Progenitor cell of endocrine pancreas (in vitro differentiated cells): Measurements from ENCODE around the gene ANKRD6. TPM values are rescaled to one million over a fixed set of nuclear protein-coding genes. Genes with fewer than 3 reads are reported as not detected.

Source experiments
- DNase-seq: peaks from one replicate; pipeline ENCODE4 v3.0.0; 2021; ENCODE audit warnings: low spot score; ENCODE audit not compliant: unreplicated experiment
- H3K27ac Mint-ChIP-seq: 2 replicates; pipeline ENCODE4 v1.8.0; 2021; ENCODE audit warnings: mild to moderate bottlenecking, moderate library complexity, mixed read lengths
- H3K27me3 Mint-ChIP-seq: 2 replicates; pipeline ENCODE4 v1.8.0; 2021; ENCODE audit warnings: mixed read lengths
- H3K36me3 Mint-ChIP-seq: 2 replicates; pipeline ENCODE4 v1.8.0; 2022; ENCODE audit warnings: mixed read lengths; ENCODE audit not compliant: insufficient read depth
- H3K4me1 Mint-ChIP-seq: 2 replicates; pipeline ENCODE4 v1.8.0; 2021; ENCODE audit warnings: low read depth, mixed read lengths
- H3K4me3 Mint-ChIP-seq: 2 replicates; pipeline ENCODE4 v1.8.0; 2021; ENCODE audit warnings: low read depth, mild to moderate bottlenecking, moderate library complexity, mixed read lengths
- H3K9me3 Mint-ChIP-seq: 2 replicates; pipeline ENCODE4 v1.8.0; 2021; ENCODE audit warnings: low read depth, mixed read lengths
- total RNA-seq: library from RNA; stranded (reverse); gene quantifications from 2 replicates; pipeline ENCODE4 v1.2.1, GENCODE V29; 2021
- TF ChIP-seq, protein P1 (sequence below): fragments of 200-600 bp; sonication (generic); IDR thresholded peaks from one replicate; pipeline ENCODE4 v1.5.0; 2021; ENCODE audit warnings: antibody characterized with exemption, mild to moderate bottlenecking; ENCODE audit not compliant: unreplicated experiment

The ANKRD6 gene
- total RNA-seq, 1 donor from 2014 or later, result 32.4 TPM

DNA sequence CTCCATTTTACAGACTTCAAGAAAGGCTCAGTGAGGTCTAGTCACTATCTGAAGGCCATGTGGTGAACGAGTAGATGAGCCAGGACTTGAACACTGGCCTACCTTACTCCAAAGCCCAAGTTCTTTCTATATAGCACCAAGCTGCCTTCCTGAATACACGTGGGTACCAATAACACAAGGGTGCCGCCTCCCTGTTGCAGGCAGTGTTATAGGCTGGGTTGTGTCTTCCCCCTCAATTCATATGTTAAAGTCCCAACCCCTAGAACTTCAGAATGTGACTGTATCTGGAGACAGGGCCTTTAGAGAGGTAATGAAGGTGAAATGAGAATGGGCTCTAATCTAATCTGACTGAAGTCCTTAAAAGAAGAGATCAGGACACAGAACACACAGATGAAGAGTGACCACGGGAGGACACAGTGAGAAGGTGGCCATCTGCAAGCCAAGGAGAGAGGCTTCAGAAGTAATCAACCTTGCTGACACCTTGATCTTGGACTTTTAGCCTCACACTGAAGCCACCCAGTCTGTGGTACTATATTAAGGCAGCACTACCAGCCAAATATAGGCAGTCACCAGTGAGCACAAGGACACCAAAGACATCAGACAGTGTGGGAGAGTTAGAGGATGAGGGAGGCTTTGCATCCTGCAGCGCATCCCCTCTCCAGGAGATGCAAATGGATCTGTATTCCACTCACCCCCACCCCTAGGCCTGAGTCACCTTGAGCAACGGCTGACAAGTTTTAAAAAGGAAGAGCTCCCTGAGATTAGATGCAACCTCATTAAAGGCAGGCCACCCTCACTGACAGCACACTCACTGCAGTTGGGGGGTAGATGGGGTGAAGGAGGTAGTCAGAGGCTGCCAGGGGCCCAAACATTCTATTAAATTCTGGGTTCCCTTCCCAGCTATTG is 246.5 kb downstream of the ANKRD6 start:
- no peak overlapping the region for H3K27ac Mint-ChIP-seq
- no peaks in the 10 kb centered on the region for H3K9me3 Mint-ChIP-seq
- no peak overlapping the region for H3K4me3 Mint-ChIP-seq
- H3K4me1 Mint-ChIP-seq, result no peaks in the 10 kb centered on the region
- TF ChIP-seq, protein P1, sequence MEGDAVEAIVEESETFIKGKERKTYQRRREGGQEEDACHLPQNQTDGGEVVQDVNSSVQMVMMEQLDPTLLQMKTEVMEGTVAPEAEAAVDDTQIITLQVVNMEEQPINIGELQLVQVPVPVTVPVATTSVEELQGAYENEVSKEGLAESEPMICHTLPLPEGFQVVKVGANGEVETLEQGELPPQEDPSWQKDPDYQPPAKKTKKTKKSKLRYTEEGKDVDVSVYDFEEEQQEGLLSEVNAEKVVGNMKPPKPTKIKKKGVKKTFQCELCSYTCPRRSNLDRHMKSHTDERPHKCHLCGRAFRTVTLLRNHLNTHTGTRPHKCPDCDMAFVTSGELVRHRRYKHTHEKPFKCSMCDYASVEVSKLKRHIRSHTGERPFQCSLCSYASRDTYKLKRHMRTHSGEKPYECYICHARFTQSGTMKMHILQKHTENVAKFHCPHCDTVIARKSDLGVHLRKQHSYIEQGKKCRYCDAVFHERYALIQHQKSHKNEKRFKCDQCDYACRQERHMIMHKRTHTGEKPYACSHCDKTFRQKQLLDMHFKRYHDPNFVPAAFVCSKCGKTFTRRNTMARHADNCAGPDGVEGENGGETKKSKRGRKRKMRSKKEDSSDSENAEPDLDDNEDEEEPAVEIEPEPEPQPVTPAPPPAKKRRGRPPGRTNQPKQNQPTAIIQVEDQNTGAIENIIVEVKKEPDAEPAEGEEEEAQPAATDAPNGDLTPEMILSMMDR, result no peak
- H3K27me3 Mint-ChIP-seq, result no peaks in the 10 kb centered on the region
- peaks cover 12% of the 10 kb centered on the region for H3K36me3 Mint-ChIP-seq
- no peak for DNase-seq

DNA sequence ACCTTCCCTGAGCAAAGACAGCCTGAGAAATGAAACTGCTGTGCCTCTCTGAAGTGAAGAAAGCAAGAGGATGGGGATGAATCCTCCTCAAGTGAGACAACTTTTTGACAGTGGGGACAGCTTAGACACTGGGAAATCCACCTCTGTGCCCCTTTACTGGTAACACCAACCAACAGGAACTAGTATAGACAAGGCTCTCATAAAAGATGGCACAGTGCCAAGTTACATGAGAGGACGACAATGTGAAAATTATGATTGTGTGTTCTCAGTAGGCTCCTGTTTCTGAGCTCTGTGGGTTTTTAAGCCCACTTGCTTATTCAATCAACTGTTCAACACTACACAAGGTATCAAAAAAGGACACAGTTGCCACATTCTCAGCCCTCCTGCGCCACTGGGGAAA is 247.2 kb downstream of the ANKRD6 start:
- Mint-ChIP-seq H3K4me1 (no peaks in the 10 kb centered on the region), H3K27ac (no peak overlapping the region), H3K4me3 (no peak overlapping the region), H3K36me3 (peaks cover 14% of the 10 kb centered on the region), H3K27me3 (no peaks in the 10 kb centered on the region), H3K9me3 (no peaks in the 10 kb centered on the region)
- TF ChIP-seq, protein P1, result no peak
- no peak for DNase-seq

DNA sequence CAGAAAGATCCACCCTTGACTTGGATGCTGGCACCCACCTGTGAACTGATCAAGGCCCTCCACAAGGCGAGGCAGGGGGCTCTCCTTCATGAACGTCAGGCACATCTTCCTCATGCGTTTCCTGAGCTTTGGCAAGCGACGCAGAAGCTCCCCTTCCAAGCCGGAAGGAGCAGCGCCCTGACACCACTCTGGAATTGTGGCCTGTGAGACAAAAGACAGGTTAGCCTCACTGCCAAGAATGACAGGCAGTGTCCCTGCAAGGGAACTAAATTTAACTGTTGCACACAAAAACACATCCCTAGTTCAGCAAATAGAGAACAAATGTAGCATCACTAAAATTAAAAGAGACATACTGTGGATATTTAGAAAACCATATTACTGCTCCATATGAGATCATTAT is 247.6 kb downstream of the ANKRD6 start:
- Mint-ChIP-seq H3K4me1 (no peaks in the 10 kb centered on the region), H3K27ac (no peak overlapping the region), H3K9me3 (no peaks in the 10 kb centered on the region), H3K36me3 (peaks cover 13% of the 10 kb centered on the region), H3K4me3 (no peak overlapping the region), H3K27me3 (no peaks in the 10 kb centered on the region)
- DNase-seq, result no peak
- TF ChIP-seq, protein P1, result no peak

DNA sequence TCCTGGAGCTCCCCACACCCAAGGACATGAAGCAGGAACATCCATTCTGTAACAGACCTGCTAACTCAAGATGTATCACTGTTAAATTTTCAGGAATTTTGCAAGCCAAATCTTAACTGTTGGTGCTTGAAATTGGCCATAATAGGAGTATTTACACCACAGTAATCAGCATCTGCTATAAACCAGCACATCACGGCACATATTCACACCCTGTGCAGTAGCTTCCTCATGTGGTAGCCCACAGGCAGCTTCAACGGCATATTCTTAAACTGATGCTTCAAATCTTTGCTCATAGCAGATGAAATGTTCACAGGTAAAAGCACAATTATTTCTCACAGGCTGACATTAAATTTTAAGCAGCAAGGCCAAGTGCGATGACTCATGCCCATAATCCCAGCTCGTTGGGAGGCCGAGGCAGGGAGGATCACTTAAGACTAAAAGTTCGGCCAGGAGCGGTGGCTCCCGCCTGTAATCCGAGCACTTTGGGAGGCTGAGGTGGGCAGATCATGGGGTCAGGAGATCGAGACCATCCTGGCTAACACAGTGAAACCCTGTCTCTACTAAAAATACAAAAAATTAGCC is 249.1 kb downstream of the ANKRD6 start:
- no peaks in the 10 kb centered on the region for H3K27me3 Mint-ChIP-seq
- no peak for DNase-seq
- TF ChIP-seq, protein P1, result no peak
- H3K4me3 Mint-ChIP-seq, result no peak overlapping the region
- H3K36me3 Mint-ChIP-seq, result peaks cover 12% of the 10 kb centered on the region
- H3K4me1 Mint-ChIP-seq, result no peaks in the 10 kb centered on the region
- no peaks in the 10 kb centered on the region for H3K9me3 Mint-ChIP-seq
- H3K27ac Mint-ChIP-seq, result no peak overlapping the region

DNA sequence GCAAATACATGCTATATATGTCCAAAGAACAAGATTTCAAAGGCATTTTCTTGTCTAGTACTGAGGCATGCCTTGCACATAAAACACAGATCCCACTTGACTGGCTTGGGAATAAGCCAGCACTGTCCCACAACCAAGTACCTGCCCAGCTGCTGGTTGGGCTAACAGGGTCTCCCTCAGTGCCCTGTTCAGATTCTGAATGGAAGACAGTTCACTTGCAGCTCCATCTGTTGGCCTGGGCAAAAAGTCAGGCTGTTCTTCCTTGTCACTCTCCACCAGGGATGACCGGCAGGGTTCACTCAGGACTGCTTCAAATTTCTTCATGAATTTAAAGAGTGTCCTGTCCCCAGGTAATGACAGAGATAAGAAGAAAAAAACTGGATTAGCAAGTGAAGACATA is 250.0 kb downstream of the ANKRD6 start:
- peaks cover 12% of the 10 kb centered on the region for H3K36me3 Mint-ChIP-seq
- no peaks in the 10 kb centered on the region for H3K4me1 Mint-ChIP-seq
- no peak for DNase-seq
- TF ChIP-seq, protein P1, result no peak
- H3K27me3 Mint-ChIP-seq, result no peaks in the 10 kb centered on the region
- no peak overlapping the region for H3K27ac Mint-ChIP-seq
- no peaks in the 10 kb centered on the region for H3K9me3 Mint-ChIP-seq
- H3K4me3 Mint-ChIP-seq, result no peak overlapping the region

Other genes with a start within 250 kb of the ANKRD6 start
- gene GABRR1, start 215.8 kb upstream of the ANKRD6 start, total RNA-seq, result not detected in 2 replicates
- 0.47 and 0.53 TPM in 2 replicates for gene GABRR2, start 117.9 kb upstream of the ANKRD6 start, total RNA-seq
- gene UBE2J1, start 80.4 kb upstream of the ANKRD6 start, total RNA-seq, result 36.0 and 36.2 TPM in 2 replicates
- 8.0 and 11.4 TPM in 2 replicates for gene RRAGD, start 20.9 kb upstream of the ANKRD6 start, total RNA-seq
- gene LYRM2, start 205.6 kb downstream of the ANKRD6 start, total RNA-seq, result 38.6 and 46.5 TPM in 2 replicates